Measurements from ENCODE around the gene RNF207. TPM values are rescaled to one million over a fixed set of nuclear protein-coding genes. Genes with fewer than 3 reads are reported as not detected.

RNF207 gene
- total and polyA plus RNA-seq, 10 of the 15 experiments (the other 5 are each of a cell fraction or from before 2014, with no cell fraction given): 1.7 to 36.4 (median 13.1) TPM

- TF ChIP-seq, protein P1, sequence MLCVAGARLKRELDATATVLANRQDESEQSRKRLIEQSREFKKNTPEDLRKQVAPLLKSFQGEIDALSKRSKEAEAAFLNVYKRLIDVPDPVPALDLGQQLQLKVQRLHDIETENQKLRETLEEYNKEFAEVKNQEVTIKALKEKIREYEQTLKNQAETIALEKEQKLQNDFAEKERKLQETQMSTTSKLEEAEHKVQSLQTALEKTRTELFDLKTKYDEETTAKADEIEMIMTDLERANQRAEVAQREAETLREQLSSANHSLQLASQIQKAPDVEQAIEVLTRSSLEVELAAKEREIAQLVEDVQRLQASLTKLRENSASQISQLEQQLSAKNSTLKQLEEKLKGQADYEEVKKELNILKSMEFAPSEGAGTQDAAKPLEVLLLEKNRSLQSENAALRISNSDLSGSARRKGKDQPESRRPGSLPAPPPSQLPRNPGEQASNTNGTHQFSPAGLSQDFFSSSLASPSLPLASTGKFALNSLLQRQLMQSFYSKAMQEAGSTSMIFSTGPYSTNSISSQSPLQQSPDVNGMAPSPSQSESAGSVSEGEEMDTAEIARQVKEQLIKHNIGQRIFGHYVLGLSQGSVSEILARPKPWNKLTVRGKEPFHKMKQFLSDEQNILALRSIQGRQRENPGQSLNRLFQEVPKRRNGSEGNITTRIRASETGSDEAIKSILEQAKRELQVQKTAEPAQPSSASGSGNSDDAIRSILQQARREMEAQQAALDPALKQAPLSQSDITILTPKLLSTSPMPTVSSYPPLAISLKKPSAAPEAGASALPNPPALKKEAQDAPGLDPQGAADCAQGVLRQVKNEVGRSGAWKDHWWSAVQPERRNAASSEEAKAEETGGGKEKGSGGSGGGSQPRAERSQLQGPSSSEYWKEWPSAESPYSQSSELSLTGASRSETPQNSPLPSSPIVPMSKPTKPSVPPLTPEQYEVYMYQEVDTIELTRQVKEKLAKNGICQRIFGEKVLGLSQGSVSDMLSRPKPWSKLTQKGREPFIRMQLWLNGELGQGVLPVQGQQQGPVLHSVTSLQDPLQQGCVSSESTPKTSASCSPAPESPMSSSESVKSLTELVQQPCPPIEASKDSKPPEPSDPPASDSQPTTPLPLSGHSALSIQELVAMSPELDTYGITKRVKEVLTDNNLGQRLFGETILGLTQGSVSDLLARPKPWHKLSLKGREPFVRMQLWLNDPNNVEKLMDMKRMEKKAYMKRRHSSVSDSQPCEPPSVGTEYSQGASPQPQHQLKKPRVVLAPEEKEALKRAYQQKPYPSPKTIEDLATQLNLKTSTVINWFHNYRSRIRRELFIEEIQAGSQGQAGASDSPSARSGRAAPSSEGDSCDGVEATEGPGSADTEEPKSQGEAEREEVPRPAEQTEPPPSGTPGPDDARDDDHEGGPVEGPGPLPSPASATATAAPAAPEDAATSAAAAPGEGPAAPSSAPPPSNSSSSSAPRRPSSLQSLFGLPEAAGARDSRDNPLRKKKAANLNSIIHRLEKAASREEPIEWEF (IDR thresholded peaks at IDR 0.05; ENCODE audit: insufficient replicate concordance, low read depth, low read length): no peak
- TF ChIP-seq ZNF592 (IDR thresholded peaks at IDR 0.05) (no peak), IKZF1 (conservative IDR thresholded peaks at IDR 0.05) (no peak)
Observed at GRCh38 chr1:6198646-6199297, 7.1 kb upstream of the RNF207 start (continued).

All from GM12878 (cell line).